ENCODE results near the gene GATA3. TPM values are rescaled to one million over a fixed set of nuclear protein-coding genes. Genes with fewer than 3 reads are reported as not detected.

The GATA3 gene
- total RNA-seq, 1 experiment from 2014 or later, result not detected

DNA sequence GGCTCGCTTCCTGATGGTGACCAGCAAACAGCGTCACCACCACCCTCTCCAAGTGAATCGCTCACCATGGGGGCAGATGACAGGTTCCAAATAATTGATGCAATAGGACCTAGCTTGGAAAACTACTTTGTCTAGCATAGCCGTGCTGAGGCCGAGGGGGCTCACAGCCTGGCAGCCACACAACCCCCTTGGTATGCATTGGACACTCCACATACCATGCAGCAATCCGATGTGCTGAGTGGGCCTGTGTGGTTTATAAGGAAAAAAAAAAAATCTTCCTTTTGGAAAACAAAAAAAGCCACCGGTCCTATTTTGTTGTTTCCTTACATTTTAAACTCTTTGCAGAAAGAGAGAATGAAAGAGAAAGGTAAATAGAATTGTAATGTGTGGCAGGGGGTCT, 15.1 kb downstream of the GATA3 start:
- Histone ChIP-seq H3K27me3 (no peaks in the 10 kb centered on the region), H3K36me3 (no peaks in the 10 kb centered on the region), H3K9me3 (no peaks in the 10 kb centered on the region), H3K4me3 (no peak overlapping the region)
- peak; percentile 17 for DNase-seq

DNA sequence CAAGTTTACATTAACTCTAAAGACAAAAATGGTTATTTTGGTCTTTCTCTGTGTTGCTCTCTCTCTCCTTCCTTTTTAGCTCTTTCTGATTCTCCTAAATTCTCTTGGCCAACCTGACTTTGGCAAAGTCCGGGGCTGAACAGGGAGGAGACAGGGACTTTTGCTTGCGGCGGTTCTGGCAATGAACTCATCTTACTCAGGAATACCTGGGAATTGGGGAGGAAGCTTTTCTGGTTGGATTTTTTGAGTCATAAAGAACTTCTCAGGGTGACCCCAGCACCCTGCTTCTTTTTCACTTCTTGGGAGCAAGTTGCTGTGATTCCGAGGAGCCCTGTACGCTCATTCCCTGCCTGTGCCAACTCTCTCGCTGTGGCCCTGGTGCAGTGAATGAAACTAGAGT, 16.0 kb downstream of the GATA3 start:
- Histone ChIP-seq H3K36me3 (no peaks in the 10 kb centered on the region), H3K4me3 (no peak overlapping the region), H3K27me3 (no peaks in the 10 kb centered on the region), H3K9me3 (no peaks in the 10 kb centered on the region)
- DNase-seq, result no peak

DNA sequence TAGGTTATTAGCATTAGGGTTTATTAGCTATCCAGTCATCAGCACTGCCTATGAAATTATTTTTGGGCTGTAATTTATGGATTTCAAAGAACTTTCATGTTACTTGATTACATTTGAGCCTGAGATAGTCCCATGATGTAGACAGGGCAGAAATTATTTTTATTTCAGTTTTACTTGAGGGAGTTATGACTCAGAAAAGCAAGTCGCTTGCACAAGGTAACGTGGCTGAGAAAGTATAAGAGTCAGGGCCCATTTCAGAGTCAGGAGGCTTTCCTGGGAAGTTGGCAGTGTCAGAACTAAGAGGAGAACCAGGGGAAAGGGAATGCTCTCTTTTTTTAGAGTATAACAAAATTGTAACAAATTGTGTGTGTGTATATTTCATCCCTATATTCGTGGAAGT, 16.5 kb downstream of the GATA3 start:
- Histone ChIP-seq H3K9me3 (no peaks in the 10 kb centered on the region), H3K36me3 (no peaks in the 10 kb centered on the region)
- DNase-seq, result no peak

DNA sequence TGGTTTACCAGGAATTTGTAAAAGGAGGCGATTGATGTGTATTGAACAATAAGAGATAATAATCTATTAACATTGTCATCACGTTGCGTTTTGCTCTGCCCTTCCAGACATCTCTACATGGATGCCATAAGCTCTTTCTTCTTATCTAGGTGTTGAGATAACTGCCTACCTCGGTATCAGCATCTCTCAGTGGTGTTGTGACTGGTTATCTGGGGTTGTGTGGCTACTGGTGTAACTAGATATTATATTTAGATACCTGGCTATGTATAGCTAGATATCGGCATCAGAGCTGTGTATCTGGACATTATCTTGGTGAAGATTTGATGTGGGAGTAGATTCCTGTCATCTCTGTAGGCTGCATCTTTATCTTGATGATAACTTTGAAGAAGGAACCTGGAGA, 17.2 kb downstream of the GATA3 start:
- Histone ChIP-seq H3K36me3 (no peaks in the 10 kb centered on the region), H3K27me3 (no peaks in the 10 kb centered on the region), H3K4me3 (no peak overlapping the region), H3K9me3 (no peaks in the 10 kb centered on the region)
- no peak for DNase-seq

More for the DNA sequence above, 16.5 kb downstream of the GATA3 start:
- H3K4me3 ChIP-seq, result no peak overlapping the region
- no peaks in the 10 kb centered on the region for H3K27me3 ChIP-seq

DNA sequence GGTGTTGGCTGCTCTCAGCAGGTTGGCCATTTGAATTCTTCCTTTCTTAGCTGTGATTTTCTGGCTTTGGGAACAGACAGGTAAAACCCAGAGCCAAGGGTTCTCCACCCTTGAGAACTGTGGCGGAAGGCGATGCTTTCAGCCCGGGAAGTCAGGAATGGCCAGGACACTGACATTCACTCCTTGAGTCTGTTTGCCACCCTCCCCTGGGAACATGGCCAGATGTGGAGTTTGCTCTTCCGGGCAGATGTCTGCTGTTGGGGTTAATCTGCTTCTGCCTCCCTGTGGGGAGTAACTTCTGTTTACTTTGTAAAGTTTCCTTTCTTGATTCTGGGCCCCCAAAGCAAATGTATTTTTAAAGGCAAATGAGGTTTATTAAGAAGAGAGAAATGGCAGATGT, 17.7 kb downstream of the GATA3 start:
- no peaks in the 10 kb centered on the region for H3K36me3 ChIP-seq
- no peak for DNase-seq
- H3K9me3 ChIP-seq, result no peaks in the 10 kb centered on the region
- H3K27me3 ChIP-seq, result no peaks in the 10 kb centered on the region
- H3K4me3 ChIP-seq, result no peak overlapping the region

DNA sequence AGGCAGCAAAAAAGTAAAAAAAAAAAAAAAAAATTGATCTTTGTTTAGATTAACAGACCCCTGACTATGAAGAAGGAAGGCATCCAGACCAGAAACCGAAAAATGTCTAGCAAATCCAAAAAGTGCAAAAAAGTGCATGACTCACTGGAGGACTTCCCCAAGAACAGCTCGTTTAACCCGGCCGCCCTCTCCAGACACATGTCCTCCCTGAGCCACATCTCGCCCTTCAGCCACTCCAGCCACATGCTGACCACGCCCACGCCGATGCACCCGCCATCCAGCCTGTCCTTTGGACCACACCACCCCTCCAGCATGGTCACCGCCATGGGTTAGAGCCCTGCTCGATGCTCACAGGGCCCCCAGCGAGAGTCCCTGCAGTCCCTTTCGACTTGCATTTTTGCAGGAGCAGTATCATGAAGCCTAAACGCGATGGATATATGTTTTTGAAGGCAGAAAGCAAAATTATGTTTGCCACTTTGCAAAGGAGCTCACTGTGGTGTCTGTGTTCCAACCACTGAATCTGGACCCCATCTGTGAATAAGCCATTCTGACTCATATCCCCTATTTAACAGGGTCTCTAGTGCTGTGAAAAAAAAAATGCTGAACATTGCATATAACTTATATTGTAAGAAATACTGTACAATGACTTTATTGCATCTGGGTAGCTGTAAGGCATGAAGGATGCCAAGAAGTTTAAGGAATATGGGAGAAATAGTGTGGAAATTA, 19.4 kb downstream of the GATA3 start:
- Histone ChIP-seq H3K4me3 (no peak overlapping the region), H3K36me3 (no peaks in the 10 kb centered on the region), H3K9me3 (no peaks in the 10 kb centered on the region), H3K27me3 (no peaks in the 10 kb centered on the region)
- DNase-seq, result peak; percentile 18

DNA sequence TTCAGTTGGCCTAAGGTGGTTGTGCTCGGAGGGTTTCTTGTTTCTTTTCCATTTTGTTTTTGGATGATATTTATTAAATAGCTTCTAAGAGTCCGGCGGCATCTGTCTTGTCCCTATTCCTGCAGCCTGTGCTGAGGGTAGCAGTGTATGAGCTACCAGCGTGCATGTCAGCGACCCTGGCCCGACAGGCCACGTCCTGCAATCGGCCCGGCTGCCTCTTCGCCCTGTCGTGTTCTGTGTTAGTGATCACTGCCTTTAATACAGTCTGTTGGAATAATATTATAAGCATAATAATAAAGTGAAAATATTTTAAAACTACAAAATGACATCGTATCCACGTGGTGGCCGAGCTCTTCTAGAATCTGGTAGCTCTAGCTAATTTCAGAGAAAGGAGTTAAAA, 20.4 kb downstream of the GATA3 start:
- no peaks in the 10 kb centered on the region for H3K36me3 ChIP-seq
- H3K9me3 ChIP-seq, result no peaks in the 10 kb centered on the region

DNA sequence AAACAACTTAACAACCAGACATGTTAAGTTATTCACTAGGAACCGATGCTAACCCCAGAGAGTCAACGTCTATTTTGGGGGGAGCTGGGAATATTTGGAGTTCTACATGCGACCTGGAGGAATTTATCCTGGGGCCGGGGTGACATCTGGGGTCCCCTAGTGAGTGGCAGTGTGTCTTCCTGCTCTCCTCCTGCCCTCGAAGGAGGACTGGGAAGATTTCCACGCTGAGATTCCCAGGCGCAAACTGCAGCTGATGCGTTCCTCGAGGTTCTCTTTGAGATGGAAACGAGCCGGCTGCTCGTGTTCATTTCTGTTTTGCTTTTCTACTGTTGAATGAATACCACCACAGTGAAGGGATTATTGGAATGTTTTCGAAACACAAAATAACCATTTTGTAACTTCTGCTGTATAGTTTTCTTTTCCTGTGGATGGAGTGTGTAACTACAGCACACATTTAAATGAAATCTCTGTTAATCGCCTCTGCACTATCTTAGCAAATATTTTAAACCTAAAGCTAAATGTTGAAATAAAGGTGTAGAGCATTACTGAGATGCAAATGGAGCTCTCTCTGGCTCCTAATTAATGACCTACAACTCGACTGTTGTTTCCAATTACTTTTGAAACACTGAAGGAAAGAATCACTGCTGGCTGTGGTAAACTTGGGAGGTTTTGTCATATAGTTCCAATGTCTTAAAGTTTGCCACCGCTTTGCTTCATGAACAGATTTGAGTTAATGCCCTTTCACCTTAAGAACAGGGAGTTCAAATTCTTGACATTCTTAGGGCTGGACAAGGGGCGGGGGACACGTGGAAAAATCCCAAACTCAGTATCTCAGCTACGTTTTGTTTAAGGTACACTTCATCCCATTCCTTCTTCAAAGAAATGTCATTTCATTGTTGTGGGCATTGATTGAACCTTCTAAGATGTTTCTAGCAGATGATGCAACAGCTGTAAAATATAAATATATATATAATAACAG, 21.1 kb downstream of the GATA3 start:
- Histone ChIP-seq H3K36me3 (no peaks in the 10 kb centered on the region), H3K4me3 (no peak overlapping the region), H3K9me3 (no peaks in the 10 kb centered on the region), H3K27me3 (no peaks in the 10 kb centered on the region)
- DNase-seq, result no peak

More for the DNA sequence above, 20.4 kb downstream of the GATA3 start:
- H3K27me3 ChIP-seq, result no peaks in the 10 kb centered on the region
- H3K4me3 ChIP-seq, result no peak overlapping the region
- DNase-seq, result no peak

DNA sequence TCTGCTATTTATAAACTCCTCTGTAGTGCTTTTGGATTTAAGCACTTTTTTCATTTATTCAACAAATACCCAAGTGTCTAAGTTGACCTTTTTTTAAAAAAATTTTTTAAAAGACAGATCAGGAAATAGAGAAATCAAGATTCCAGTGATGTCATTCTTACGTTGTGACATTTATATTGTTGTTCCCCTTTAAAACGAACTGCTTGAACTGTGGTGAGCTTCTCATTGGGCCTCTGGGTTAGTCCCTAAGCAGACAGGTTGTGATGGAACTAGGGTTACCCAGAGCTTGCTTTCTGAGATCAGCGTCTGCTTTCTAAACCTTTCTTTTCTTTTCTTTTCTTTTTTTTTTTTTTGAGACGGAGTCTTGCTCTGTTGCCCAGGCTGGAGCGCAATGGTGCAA, 22.4 kb downstream of the GATA3 start:
- Histone ChIP-seq H3K27me3 (no peaks in the 10 kb centered on the region), H3K9me3 (no peaks in the 10 kb centered on the region), H3K36me3 (no peaks in the 10 kb centered on the region), H3K4me3 (no peak overlapping the region)
- no peak for DNase-seq

DNA sequence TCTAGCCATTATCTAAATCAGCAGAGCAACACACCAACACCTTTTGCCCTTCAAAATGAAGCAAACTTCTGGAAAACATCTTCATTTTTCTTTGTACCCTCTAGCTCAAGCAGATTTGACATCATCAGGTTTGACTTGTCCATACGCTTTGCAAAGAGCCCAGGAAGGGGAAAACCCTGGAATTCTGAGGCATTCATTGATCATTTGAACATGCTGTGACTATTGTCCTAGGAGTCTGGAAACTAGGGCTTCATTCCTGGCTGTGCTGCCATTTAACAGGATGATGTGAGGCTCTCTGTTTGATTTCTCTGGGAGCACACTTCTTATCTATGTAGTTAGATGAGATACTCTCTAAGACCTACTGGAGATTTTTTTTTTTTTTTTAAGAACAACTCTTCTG, 23.5 kb downstream of the GATA3 start:
- Histone ChIP-seq H3K4me3 (no peak overlapping the region), H3K27me3 (no peaks in the 10 kb centered on the region), H3K9me3 (no peaks in the 10 kb centered on the region), H3K36me3 (no peaks in the 10 kb centered on the region)
- no peak for DNase-seq

DNA sequence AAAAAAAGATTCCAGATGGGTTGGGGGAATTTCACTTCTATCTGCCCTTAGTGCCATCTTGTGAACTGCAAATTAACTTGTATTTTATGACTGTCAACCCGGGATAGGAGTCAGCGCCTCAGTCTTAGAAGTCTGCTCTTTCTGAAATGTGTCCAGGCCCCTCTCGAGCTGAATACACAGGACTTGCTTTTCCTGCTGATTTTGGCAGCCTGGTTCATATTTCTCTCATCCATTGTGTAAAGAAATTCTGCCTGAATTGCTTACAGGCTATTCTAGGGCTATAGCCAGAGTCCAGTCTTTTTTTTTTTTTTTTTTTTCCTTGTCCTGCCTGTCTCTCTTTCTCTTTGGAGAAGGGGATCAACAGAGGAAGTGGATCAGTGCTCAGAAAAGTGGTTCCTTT, 24.6 kb downstream of the GATA3 start:
- Histone ChIP-seq H3K36me3 (no peaks in the 10 kb centered on the region), H3K27me3 (no peaks in the 10 kb centered on the region), H3K9me3 (no peaks in the 10 kb centered on the region), H3K4me3 (no peak overlapping the region)
- DNase-seq, result no peak

DNA sequence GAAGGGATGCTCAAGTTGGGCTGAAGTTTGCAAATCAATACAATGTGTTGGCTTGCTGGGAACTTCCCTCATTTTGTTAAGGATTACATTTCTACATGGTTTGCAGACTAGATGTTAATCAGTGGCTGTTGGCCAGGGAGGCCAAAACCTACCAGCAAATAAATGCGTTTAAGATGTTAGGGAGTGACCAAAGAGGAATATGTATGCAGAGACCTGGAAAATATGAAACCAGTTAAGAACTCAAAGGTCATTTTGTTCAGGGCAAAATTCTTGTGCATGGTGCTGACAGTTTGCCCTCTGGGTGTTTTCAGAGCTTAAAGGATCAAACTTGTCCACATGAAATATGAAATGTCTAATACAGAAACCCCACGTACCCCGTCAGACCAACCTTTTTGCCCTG, 30.3 kb downstream of the GATA3 start:
- H3K4me3 ChIP-seq, result no peak overlapping the region
- no peaks in the 10 kb centered on the region for H3K27me3 ChIP-seq
- DNase-seq, result no peak
- no peaks in the 10 kb centered on the region for H3K36me3 ChIP-seq
- no peaks in the 10 kb centered on the region for H3K9me3 ChIP-seq

DNA sequence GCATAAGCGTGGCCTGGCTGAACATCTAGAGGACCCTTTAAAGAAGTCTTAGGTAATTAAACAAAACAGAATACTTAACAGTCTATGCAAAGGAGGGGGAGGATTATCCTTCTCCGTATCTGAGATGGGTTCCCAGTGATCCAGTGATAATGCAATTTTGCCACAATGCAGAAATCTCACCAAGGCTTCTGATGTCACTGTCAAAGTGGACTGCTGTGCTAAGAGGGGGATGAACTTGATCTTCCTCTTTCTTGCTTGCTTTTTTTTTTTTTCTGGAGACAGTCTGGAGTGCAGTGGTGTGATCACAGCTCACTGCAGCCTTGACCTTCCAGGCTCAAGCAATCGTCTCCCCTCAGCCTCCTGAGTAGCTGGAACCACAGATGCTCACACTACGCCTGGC, 30.8 kb downstream of the GATA3 start:
- Histone ChIP-seq H3K9me3 (no peaks in the 10 kb centered on the region), H3K4me3 (no peak overlapping the region), H3K27me3 (no peaks in the 10 kb centered on the region), H3K36me3 (no peaks in the 10 kb centered on the region)
- no peak for DNase-seq

DNA sequence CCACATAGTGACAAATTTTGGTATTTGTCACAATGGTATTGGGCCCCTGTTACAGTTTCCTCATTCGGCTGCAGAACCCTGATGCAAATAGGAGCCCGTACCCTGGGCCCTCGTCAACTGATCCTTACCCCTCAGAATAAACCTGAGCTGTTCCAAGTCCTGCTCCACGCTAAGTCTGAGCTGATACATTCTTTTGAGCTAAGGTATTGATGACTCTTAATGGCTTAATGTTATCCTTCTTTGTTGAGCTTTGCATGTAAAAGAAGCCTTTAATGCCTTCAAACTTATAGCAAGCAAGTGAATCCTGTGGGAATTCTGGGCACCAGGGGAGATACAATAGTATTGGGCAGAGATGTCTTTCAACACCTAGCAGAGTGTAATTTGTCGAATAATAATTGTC, 31.8 kb downstream of the GATA3 start:
- no peaks in the 10 kb centered on the region for H3K27me3 ChIP-seq
- no peak overlapping the region for H3K4me3 ChIP-seq
- DNase-seq, result no peak
- no peaks in the 10 kb centered on the region for H3K36me3 ChIP-seq
- H3K9me3 ChIP-seq, result no peaks in the 10 kb centered on the region

DNA sequence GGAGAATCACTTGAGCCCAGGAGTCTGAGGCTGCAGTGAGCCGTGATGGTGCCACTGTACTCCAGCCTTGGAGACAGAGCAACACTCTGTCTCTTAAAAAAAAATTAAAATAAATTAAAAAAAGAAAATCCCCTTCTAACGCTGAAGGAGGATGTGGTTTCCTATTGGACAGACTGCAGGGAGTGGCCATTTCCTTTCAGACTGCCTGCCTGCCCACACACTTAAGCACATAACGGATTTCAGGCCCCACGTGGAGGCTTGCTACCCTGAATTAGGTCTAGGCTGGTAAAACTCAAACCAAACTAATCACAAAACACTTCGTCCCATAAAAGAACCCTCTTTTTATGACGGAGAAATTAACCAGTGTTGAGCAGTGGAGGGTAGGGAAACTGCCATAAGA, 34.0 kb downstream of the GATA3 start:
- no peaks in the 10 kb centered on the region for H3K27me3 ChIP-seq
- H3K36me3 ChIP-seq, result no peaks in the 10 kb centered on the region
- no peaks in the 10 kb centered on the region for H3K9me3 ChIP-seq
- DNase-seq, result no peak
- no peak overlapping the region for H3K4me3 ChIP-seq

DNA sequence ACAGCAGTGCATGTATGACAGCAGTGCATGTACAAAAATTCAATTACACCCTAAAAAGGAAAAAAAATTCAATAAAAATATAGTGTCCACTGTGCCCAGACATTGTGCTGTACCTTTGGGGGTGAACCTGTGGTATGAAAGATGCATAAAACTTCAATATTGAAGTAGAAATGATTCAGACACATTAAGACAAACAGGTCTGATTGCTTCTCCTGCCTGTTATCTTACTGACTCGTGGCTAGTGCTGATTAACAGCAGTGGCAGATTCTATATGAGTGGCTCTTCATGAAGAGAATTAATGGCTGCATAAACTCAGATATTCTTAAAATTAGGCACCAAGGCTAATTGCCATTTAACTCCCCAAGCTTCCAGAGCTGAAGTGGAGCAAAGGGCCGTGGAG, 37.9 kb downstream of the GATA3 start:
- Histone ChIP-seq H3K36me3 (no peaks in the 10 kb centered on the region), H3K27me3 (no peaks in the 10 kb centered on the region)
- no peak for DNase-seq

DNA sequence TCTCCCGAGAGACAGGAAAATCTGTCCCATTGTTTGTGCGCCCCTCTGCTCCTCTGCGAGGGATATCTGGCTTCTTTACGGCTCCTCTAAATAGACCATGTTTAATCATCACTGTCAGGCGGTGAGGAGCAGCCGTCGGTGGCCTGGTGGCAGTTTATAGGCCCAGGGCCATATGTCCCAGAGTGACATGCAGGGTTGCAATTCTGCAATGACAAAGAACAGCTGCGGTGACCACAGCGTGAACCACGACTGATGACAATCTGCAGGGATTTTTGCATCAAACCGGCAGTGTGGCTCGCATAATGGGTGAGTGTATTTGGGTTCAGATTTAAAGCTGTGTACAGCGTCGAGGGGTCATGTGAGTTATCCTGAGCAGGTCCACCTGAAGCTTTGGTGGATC, 41.5 kb downstream of the GATA3 start:
- Histone ChIP-seq H3K27me3 (no peaks in the 10 kb centered on the region), H3K36me3 (no peaks in the 10 kb centered on the region), H3K9me3 (no peaks in the 10 kb centered on the region), H3K4me3 (no peak overlapping the region)
- DNase-seq, result no peak

More for the DNA sequence above, 37.9 kb downstream of the GATA3 start:
- no peak overlapping the region for H3K4me3 ChIP-seq
- no peaks in the 10 kb centered on the region for H3K9me3 ChIP-seq

DNA sequence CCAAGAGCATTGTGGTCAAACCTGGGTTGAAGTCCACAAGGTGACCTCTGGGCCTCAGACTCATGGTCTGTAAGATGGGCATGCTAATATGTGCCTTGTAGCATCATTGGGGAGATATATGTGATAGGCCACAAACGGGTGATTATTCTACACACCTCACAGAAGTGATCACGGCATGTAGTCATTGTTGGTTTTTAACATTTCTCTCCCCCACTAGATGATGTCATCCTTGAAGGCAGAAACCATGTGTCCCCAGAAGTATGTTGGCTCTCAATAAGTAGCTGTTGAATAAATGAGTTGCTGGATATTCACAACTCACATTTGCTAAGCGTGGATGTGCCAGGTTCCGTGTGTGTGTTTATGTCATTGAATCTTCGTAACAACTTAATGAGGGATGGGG, 42.4 kb downstream of the GATA3 start:
- Histone ChIP-seq H3K4me3 (no peak overlapping the region), H3K36me3 (no peaks in the 10 kb centered on the region), H3K27me3 (no peaks in the 10 kb centered on the region), H3K9me3 (no peaks in the 10 kb centered on the region)
- no peak for DNase-seq
